Right lobe of liver (tissue), 6 donors: ENCODE data around the gene MAP4K3. TPM values are rescaled to one million over a fixed set of nuclear protein-coding genes. Genes with fewer than 3 reads are reported as not detected.

Experiments
- ATAC-seq, 4 donors: fragments of 200-7000 bp; cut with Tn5 transposase; one replicate each; pipeline ENCODE4 v1.9.1; 2020; ENCODE audit warnings: mild to moderate bottlenecking in 4 of 4, moderate library complexity in 4 of 4
- DNase-seq, 3 donors: peaks; one replicate each; pipeline ENCODE4 v3.0.0-alpha.2; 2020
- H3K27ac ChIP-seq, 3 donors: fragments of 200-600 bp; one replicate each; pipeline ENCODE4 v1.8.0; 2022
- H3K27me3 ChIP-seq, 2 donors: fragments of 200-600 bp; one replicate each; pipeline ENCODE4 v1.8.0; 2022
- H3K36me3 ChIP-seq, 4 donors: fragments of 200-600 bp; sonication (generic) in 1 of 4; one replicate each; pipeline versions ENCODE4 v1.5.1 to v1.8.0; 2017 to 2022; ENCODE audit warnings: control low read depth in 1 of 4
- H3K4me1 ChIP-seq, 4 donors: fragments of 200-600 bp; sonication (generic) in 1 of 4; one replicate each; pipeline versions ENCODE4 v1.5.1 to v1.8.0; 2017 to 2022; ENCODE audit warnings: control low read depth in 1 of 4
- H3K4me3 ChIP-seq, 3 donors: fragments of 200-600 bp; one replicate each; pipeline ENCODE4 v1.8.0; 2022
- H3K9me3 ChIP-seq, 4 donors: fragments of 200-600 bp; sonication (generic) in 1 of 4; one replicate each; pipeline versions ENCODE4 v1.5.1 to v1.8.0; 2017 to 2022; ENCODE audit warnings: control low read depth in 1 of 4
- POLR2A ChIP-seq: fragments of 450-650 bp; IDR thresholded peaks from one replicate; pipeline ENCODE4 v1.6.1; 2017; ENCODE audit warnings: antibody characterized with exemption, mild to moderate bottlenecking
- WGBS: methylation state at CpG from one replicate; pipeline ENCODE4 v1.1.6; 2018; ENCODE audit warnings: low coverage, low lambda C conversion rate; ENCODE audit not compliant: insufficient coverage; ENCODE audit errors: missing lambda C conversion rate; 5-methylcytosine and 5-hydroxymethylcytosine counted together
- intact Hi-C, 2 donors: fragments of 100-400 bp; cut with DNase I; formaldehyde crosslinking; loops; one replicate each; pipeline versions ENCODE4 v1.11.2 to v1.14.1; 2022
- total RNA-seq, 6 experiments: library from RNA; depleted of rRNA in 2 of 6; stranded (reverse); fragments of >200 nt in 2 of 6; fragmentation: NEBNext Ultra II Directional in 3 of 6; extraction: Animal tissue kit (Norgen Biotek cat#: 25700) in 3 of 6; gene quantifications; one replicate each; pipeline versions ENCODE4 v1.1.0 to v1.2.4, GENCODE V29; 2016 to 2023
- TF ChIP-seq, protein P1 (sequence below), 4 donors: fragments of 200-600 bp in 3 of 4; fragments of 450-650 bp in 1 of 4; IDR thresholded peaks; one replicate each; pipeline versions ENCODE4 v1.5.1 to v1.8.0; 2016 to 2022; ENCODE audit warnings: antibody characterized with exemption in 4 of 4, mild to moderate bottlenecking in 2 of 4
- donor health status: DM: no; HTN: yes; CAD: no.
- donor health status: DM: no; HTN: no; CAD: no.
- donor health status: DM: no; HTN: no; CAD: no.
- donor health status: DM: no; HTN: yes; CAD: no.
- donor health status: DM: no; HTN: yes; CAD: no.

MAP4K3 gene
- total RNA-seq, 6 experiments from 2014 or later = 14.5 to 24.8 (median 17.1) TPM

DNA sequence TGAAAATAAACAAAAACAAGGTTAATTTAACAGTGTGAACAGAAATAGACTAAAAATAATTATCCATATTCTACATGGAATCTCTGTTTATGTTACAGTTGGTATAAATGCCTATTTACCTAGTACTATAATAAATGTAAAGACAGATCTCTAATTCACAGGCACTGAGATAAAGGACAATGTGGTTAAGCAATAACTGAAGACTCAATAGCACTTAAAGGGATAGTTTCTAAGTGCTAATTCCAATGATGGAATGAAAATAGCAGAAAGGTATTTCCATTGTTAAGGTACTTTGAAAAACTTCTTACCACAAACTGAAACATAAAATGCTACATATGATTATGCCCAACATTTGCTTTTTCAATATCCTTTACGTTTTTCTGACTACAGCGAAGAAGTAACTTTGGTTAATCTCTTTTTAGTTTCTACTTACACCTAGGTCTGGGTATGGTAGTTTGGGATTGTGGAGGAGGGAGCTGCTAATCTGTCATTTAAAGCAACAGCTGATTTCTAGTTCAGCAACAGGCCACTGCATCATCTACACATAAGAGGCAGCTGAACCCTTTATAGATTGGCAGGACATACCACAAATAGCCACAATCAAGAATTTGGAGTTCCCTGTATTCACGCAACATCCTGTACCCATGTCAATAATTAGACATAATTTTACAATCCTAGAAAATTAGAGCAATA is 27.2 kb downstream of the MAP4K3 start:
- 85% methylated on average over 3 of the region's 3 CpGs for WGBS
- peaks cover 0 to 27% (median 5%) of the 10 kb centered on the region in 4 donors for H3K4me1 ChIP-seq

DNA sequence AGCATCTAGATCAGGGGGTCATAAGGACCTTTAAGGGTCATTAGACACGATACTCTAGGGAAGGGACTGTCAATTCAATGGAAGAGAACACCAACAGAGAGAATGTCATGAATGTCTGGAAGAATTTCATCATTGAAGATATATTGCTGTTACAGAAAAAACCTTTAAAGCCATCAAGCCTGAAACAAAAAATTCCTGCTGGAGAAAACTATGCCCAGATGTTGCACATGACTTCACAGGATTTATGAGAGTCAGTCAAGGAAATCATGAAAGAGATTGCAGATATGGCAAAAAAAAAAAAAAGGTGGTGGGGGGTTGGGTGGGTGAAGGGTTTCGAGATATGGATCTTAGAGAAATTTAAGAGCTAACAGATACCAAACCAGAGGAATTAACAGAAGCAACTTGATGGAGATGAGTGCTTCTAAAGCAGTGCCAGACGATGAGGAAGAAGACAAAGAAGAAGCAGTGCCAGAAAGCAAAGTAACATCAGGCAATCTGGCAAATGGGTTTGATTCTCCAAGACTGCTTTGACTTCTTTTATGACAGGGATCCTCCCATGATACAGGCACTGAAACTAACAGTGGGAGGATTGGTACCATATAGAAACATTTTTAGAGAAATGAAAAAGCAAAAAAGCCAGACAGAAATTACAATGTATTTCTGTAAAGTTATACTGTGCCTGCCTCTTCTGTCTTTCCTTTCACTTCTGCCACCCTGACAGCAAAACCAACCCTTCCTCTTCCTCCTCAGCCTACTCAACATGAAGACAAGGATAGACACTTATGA is 28.5 kb downstream of the MAP4K3 start:
- WGBS = 53% methylated on average over 3 of the region's 3 CpGs
- intact Hi-C loops = no loop called here
- no peak overlapping the region for H3K4me3 ChIP-seq
- H3K27me3 ChIP-seq = no peaks in the 10 kb centered on the region
- TF ChIP-seq POLR2A = no peak
- no peak for DNase-seq
- H3K36me3 ChIP-seq = no peaks in the 10 kb centered on the region
- H3K27ac ChIP-seq = no peak overlapping the region
- no peaks in the 10 kb centered on the region for H3K9me3 ChIP-seq
- peaks cover 0 to 21% (median 5%) of the 10 kb centered on the region in 4 donors for H3K4me1 ChIP-seq
- ATAC-seq = peak in 2 of 4 donors; percentile 42 to 57

More for the DNA sequence above, 27.2 kb downstream of the MAP4K3 start:
- no peaks in the 10 kb centered on the region for H3K9me3 ChIP-seq
- no peak overlapping the region for H3K27ac ChIP-seq
- no peaks in the 10 kb centered on the region for H3K27me3 ChIP-seq
- no peak for ATAC-seq
- TF ChIP-seq, protein P1, sequence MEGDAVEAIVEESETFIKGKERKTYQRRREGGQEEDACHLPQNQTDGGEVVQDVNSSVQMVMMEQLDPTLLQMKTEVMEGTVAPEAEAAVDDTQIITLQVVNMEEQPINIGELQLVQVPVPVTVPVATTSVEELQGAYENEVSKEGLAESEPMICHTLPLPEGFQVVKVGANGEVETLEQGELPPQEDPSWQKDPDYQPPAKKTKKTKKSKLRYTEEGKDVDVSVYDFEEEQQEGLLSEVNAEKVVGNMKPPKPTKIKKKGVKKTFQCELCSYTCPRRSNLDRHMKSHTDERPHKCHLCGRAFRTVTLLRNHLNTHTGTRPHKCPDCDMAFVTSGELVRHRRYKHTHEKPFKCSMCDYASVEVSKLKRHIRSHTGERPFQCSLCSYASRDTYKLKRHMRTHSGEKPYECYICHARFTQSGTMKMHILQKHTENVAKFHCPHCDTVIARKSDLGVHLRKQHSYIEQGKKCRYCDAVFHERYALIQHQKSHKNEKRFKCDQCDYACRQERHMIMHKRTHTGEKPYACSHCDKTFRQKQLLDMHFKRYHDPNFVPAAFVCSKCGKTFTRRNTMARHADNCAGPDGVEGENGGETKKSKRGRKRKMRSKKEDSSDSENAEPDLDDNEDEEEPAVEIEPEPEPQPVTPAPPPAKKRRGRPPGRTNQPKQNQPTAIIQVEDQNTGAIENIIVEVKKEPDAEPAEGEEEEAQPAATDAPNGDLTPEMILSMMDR (IDR thresholded peaks at IDR 0.05) = no peak
- no peak for TF ChIP-seq POLR2A
- DNase-seq = no peak
- no peak overlapping the region for H3K4me3 ChIP-seq
- H3K36me3 ChIP-seq = no peaks in the 10 kb centered on the region
- intact Hi-C loops = no loop called here

DNA sequence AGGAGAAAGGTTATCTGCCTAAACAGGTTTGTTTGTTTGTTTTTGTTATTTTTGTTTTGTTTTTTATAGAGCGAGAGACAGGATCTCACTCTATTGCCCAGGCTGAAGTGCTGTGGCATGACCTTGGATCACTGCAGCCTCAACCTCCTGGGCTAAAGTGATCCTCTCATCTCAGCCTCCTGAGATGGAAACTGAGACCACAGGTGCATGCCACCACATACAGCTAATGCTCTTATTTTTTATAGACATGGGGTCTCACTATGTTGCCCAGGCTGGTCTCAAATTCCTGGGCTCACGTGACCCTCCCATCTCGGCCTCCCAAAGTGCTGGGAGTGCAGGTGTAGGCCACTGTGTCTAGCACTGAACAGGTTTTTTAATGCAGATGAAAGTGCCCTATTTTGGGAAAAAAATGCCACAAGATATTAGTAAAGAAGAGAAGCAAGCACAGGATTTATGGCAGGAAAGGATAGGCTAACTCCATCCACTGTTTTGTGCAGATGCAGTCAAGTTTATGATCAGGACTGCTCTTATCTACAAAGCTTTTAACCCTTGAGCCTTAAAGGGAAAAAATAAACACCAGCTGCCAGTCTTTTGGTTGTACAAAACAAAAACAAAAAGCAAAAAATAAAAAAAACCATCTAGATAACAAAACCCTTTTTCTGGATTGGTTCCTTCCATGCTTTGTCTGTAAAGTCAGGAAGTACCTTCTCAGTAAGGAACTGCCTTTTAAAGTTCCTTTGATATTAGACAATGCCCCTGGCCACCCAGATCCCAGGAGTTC is 29.4 kb downstream of the MAP4K3 start:
- Histone ChIP-seq H3K4me1 (peaks cover 0 to 18% (median 5%) of the 10 kb centered on the region in 4 donors), H3K27me3 (no peaks in the 10 kb centered on the region), H3K4me3 (no peak overlapping the region), H3K9me3 (no peaks in the 10 kb centered on the region), H3K36me3 (no peaks in the 10 kb centered on the region), H3K27ac (no peak overlapping the region)
- ATAC-seq (peak in 1 of 4 donors; percentile 16), DNase-seq (no peak)
- intact Hi-C loops = no loop called here
- TF ChIP-seq, protein P1 (IDR thresholded peaks at IDR 0.05) = no peak
- no peak for TF ChIP-seq POLR2A
- WGBS = 94% methylated on average over 3 of the region's 3 CpGs

DNA sequence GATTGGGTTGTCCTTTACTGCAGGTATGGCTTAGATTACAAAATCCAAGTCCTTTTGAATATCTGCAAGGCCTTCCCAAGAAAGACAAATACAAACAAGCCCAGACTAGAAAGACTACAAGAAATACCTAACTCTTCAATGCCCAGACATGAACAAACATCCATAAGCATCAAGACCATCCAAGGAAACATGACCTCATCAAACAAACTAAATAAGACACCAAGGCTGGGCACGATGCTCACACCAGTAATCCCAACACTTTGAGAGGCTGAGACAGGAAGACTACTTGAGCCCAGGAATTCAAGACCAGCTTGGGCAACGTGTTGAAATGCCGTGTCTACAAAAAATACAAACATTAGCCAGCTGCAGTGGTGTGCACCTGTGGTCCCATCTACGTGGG is 31.7 kb downstream of the MAP4K3 start:
- H3K27ac ChIP-seq = no peak overlapping the region
- no peaks in the 10 kb centered on the region for H3K36me3 ChIP-seq
- TF ChIP-seq POLR2A = no peak
- TF ChIP-seq, protein P1 (IDR thresholded peaks at IDR 0.05) = no peak
- DNase-seq (no peak), ATAC-seq (no peak)
- intact Hi-C loops = no loop called here
- 83% methylated on average over 2 of the region's 4 CpGs for WGBS
- H3K4me3 ChIP-seq = no peak overlapping the region
- peaks cover 0 to 18% (median 5%) of the 10 kb centered on the region in 4 donors for H3K4me1 ChIP-seq
- no peaks in the 10 kb centered on the region for H3K27me3 ChIP-seq
- no peaks in the 10 kb centered on the region for H3K9me3 ChIP-seq
